HL-60 (cell line): ENCODE results near the gene DLG1.

Source experiments
- DNase-seq, 2 experiments: peaks; one replicate each; pipeline ENCODE4 v3.0.0-alpha.2; 2010 to 2020; ENCODE audit warnings: low read depth in 1 of 2, low spot score in 1 of 2
- H3K27ac ChIP-seq: fragments of 250-450 bp; sonication (Bioruptor Pico); replicated peaks from 2 replicates; pipeline ENCODE4 v1.5.1; 2020; ENCODE audit warnings: mild to moderate bottlenecking, moderate library complexity
- H3K27me3 ChIP-seq: fragments of 250-450 bp; sonication (Bioruptor Pico); 2 replicates; pipeline ENCODE4 v1.5.1; 2021; ENCODE audit warnings: mild to moderate bottlenecking, moderate library complexity; ENCODE audit not compliant: insufficient read depth, poor library complexity, severe bottlenecking
- H3K4me3 ChIP-seq: replicated peaks from 2 replicates; pipeline ENCODE4 v1.5.1; 2011; ENCODE audit warnings: mild to moderate bottlenecking, control low read depth, low read length; ENCODE audit not compliant: insufficient read depth
- CTCF ChIP-seq: IDR thresholded peaks from one replicate; pipeline ENCODE4 v1.5.1; 2011; ENCODE audit warnings: low read length, control low read depth, inconsistent platforms; ENCODE audit not compliant: insufficient read depth
- GABPA ChIP-seq: IDR thresholded peaks from 2 replicates; pipeline ENCODE4 v1.6.1; 2012; ENCODE audit warnings: low read depth
- POLR2AphosphoS5 ChIP-seq: IDR thresholded peaks from 2 replicates; pipeline ENCODE4 v1.6.1; 2012; ENCODE audit warnings: low read depth
- SPI1 ChIP-seq: IDR thresholded peaks from 2 replicates; pipeline ENCODE4 v1.6.1; 2012; ENCODE audit warnings: low read depth, mild to moderate bottlenecking, borderline replicate concordance
- TF ChIP-seq, protein P1 (sequence below): IDR thresholded peaks from 2 replicates; pipeline ENCODE4 v1.6.1; 2012; ENCODE audit warnings: low read depth; ENCODE audit not compliant: insufficient replicate concordance

Gene DLG1

DNA sequence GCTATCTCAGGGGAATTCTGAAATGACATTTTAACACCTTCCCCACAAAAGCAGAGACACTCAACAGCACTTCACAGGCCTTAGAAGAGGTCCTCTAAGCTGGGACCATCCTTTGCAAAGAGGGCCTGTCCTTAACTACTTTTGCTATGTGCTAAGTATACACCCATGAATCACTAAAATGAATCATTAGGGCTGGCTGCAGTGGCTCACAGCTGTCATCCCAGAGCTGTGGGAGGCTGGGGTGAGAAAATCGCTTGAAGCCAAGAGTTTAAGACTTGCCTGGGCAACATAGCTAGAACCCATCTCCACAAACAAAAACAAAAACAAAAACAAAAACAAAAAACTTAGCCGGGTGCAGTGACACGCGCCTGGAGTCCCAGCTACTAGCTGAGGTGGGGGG is 214.9 kb downstream of the DLG1 start:
- no peaks in the 10 kb centered on the region for H3K27me3 ChIP-seq
- no peak overlapping the region for H3K4me3 ChIP-seq
- TF ChIP-seq CTCF (no peak), SPI1 (no peak), GABPA (no peak), POLR2AphosphoS5 (no peak)
- TF ChIP-seq, protein P1, sequence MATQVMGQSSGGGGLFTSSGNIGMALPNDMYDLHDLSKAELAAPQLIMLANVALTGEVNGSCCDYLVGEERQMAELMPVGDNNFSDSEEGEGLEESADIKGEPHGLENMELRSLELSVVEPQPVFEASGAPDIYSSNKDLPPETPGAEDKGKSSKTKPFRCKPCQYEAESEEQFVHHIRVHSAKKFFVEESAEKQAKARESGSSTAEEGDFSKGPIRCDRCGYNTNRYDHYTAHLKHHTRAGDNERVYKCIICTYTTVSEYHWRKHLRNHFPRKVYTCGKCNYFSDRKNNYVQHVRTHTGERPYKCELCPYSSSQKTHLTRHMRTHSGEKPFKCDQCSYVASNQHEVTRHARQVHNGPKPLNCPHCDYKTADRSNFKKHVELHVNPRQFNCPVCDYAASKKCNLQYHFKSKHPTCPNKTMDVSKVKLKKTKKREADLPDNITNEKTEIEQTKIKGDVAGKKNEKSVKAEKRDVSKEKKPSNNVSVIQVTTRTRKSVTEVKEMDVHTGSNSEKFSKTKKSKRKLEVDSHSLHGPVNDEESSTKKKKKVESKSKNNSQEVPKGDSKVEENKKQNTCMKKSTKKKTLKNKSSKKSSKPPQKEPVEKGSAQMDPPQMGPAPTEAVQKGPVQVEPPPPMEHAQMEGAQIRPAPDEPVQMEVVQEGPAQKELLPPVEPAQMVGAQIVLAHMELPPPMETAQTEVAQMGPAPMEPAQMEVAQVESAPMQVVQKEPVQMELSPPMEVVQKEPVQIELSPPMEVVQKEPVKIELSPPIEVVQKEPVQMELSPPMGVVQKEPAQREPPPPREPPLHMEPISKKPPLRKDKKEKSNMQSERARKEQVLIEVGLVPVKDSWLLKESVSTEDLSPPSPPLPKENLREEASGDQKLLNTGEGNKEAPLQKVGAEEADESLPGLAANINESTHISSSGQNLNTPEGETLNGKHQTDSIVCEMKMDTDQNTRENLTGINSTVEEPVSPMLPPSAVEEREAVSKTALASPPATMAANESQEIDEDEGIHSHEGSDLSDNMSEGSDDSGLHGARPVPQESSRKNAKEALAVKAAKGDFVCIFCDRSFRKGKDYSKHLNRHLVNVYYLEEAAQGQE: no peak
- H3K27ac ChIP-seq: no peak overlapping the region
- no peak for DNase-seq

GRCh38 chr3:197082871-197083270 is 215.5 kb downstream of the DLG1 start:
- no peak for TF ChIP-seq CTCF
- no peak for TF ChIP-seq POLR2AphosphoS5
- no peak for TF ChIP-seq SPI1
- TF ChIP-seq, protein P1: no peak
- TF ChIP-seq GABPA: no peak
- Histone ChIP-seq H3K4me3 (no peak overlapping the region), H3K27me3 (no peaks in the 10 kb centered on the region), H3K27ac (no peak overlapping the region)
- no peak for DNase-seq

- no peak for DNase-seq
- no peaks in the 10 kb centered on the region for H3K27me3 ChIP-seq
- H3K27ac ChIP-seq: no peak overlapping the region
- TF ChIP-seq POLR2AphosphoS5 (no peak), SPI1 (no peak), GABPA (no peak), CTCF (no peak)
- no peak overlapping the region for H3K4me3 ChIP-seq
These were observed 218.1 kb downstream of the DLG1 start for GRCh38 chr3:197080344-197080743.

GRCh38 chr3:197076415-197076814 is 222.0 kb downstream of the DLG1 start:
- DNase-seq: no peak
- H3K27ac ChIP-seq: no peak overlapping the region
- TF ChIP-seq SPI1 (no peak), CTCF (no peak), POLR2AphosphoS5 (no peak), GABPA (no peak)
- TF ChIP-seq, protein P1: no peak
- H3K27me3 ChIP-seq: no peaks in the 10 kb centered on the region
- no peak overlapping the region for H3K4me3 ChIP-seq
